RPMI8226 (cell line): Measurements from ENCODE around the gene ADGRD1.

Experiments used
- DNase-seq: peaks from one replicate; pipeline ENCODE4 v3.0.0-alpha.2; 2015

The ADGRD1 gene

DNA sequence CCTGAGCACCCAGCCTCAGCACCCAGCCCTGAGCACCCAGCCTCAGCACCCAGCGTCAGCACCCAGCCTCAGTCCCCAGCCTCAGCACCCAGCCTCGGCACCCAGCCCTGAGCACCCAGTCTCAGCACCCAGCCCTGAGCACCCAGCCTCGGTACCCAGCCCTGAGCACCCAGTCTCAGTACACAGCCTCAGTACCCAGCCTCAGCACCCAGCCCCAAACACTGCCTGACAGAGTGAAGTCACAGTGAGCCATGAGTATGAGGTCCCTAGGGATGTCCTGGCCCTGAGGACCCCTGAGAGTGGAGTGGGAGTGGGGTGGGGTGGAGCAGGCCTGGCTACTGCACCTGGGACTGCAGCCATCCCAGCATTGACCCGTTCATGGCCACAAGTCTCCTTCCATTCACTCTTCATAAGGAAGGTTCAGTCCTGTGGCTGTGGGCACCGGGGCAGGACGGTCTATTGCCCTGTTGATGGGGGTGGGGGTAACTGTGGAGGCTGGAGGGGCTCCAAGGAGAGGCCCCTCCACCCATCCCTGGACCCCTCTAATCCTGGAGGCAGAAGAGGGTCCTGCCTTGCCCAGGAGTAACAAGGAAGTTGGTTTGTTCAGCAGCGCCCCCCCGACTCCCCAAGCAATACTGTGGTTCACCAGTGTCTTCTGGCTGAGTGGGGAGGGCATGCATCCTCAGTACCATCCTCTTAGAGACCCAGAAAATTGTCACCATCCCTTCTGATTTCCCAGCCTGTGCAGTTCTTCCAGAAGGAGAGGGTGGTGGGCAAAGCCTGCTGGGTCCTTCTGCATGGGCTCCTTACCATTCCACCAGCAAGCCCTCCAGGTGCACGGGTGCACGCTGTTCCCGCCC is 140.5 kb downstream of the ADGRD1 start:
- no peak for DNase-seq

DNA sequence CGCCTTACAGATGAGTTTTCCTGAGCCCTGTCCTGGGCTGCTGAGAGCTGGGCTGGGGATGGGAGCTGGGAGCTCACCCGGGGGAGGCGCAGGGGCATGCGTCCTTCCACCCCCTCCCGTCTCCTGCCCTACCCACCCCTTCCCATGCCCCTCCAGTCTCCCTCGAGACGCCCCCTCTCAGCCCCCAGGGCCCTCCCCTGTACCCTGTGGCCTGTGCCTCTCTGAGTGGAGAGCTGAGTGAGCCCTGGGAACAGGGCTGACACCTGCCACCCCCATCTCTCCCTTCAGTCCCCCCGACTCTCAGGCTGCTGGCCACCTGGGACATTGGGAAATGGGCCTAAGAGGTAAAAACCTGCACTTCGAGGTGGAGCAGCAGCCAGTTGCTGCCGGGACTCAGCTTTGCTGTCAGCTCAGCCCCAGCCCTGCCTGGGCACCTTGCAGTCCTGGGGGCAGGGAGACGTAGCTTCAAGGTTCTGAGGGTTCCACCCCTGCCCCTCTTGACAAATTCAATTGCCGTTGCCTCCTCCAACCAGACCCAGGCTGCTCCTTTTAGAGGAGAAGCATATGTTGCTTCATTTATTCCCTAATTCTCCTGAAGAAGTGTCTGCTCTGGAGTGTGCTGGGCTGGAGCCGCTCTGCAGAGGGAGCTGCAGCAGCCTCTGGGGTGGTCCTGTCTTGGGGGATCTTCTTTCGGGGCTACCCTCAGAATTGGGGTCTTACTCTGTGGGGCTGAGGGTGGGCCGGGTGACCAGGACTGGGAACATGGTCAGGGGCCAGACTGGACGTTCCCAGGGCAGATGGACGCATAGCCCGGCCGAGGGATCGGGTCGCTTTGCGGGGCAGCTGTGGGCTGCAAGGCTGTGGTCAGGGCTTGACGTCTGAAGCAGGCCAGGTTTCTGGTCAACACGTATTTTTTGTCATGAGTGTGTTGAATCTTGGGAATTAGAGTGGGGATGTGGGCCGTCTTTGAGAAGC is 141.4 kb downstream of the ADGRD1 start:
- DNase-seq, result no peak

DNA sequence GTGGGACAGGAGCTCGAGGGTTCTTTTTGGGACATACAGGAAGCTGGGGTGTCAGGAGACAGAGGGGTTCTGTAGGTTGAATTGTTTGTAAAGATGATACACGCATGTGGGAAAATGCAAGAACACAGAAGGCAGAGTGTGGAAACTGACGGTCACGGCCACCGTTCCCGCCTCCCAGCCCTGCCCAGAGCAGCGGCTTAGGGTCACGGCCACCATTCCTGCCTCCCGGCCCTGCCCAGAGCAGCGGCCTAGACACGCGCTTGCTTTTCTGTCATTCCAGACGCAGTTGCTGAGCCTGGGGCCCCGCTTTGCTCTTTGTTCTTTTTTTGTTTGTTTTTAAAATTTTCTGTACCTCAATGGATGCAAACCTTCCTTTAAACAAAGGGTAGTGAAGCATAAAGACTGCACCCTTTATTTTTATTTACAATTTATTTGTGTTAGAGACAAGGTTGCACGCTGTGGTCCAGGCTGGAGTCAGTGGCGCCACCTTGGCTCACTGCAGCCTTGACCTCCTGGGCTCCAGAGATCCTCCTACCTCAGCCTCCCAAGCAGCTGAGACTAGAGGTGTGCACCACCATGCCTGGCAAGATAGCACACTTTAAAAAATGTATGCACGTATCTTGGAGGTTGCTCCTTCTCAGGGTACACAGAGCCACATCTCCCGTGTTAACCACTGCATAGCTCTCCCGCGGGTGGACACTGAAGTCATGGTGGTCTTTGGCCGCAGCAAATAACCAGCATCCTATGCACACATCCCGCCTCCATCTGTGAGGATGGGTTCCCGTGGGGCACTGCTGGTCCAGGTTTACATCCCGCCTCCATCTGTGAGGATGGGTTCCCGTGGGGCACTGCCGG is 142.3 kb downstream of the ADGRD1 start:
- DNase-seq, result no peak

DNA sequence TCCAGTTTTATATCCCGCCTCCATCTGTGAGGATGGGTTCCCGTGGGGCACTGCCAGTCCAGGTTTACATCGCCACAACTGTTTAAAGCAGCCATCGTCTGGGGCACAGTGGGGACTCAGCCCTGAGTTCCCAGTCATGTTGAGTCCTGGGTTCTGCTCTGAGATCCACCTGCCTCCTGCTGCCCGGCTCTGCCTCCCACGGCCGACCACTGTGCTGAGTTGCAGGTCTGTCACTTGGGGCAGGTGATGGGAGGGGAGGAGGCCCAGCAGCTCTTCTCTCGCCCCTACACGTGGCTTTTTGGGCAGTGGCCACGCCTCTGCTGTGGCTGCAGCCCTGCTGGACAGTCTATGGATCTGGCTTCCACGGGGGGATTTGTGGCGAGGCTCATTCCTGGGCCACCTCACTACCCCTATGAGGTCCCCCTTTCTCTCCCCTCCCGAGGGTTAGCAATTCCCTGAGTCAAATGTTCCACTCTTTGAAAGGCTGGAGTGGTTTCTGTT is 143.0 kb downstream of the ADGRD1 start:
- no peak for DNase-seq

DNA sequence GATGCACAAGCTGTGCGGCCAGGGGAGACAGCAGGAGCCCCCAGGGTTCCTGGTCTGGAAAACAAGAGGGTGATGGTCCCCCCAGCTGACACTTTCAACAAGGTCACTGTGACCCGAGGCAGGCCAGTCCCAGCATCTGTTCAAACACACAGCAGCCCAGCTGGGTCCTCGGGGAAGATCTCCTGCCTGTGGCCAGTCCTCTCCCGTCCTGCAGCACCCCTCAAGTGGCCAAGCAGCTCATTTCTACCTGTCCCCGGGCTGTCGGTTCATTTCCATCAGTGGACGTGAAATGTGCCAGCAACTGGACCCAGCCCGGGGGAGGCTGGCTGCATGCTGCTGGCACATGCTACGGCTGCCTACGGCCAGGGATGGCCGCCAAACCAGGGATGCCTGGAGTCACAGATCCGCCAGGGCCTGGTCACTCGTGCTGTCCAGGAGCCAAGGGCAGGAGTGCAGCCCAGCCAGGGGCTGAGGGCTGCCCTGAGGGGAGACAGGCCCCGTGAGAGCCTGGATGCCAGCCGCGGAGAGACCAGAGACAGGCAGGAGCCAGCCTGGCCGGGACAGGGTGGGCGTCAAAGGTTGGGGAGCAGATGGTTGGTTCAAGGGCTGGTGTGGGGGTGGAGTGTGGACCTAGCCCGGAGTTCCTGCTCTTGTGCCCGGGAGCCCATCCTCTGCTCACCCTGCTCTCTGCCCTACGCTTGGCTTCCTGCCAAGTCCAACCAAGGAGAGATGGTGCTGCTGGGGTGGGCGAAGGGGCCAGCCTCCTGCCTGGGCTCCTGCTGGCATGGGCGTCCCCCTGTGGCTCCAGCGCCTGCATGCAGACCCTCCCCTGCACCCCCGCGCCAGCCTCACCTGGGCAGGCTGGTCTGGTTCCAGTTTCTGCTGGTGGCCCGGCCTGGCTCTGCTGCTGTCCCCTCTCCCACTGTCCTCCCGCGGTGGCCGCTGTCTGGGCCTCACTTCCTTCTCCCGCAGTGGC is 143.8 kb downstream of the ADGRD1 start:
- DNase-seq, result no peak

DNA sequence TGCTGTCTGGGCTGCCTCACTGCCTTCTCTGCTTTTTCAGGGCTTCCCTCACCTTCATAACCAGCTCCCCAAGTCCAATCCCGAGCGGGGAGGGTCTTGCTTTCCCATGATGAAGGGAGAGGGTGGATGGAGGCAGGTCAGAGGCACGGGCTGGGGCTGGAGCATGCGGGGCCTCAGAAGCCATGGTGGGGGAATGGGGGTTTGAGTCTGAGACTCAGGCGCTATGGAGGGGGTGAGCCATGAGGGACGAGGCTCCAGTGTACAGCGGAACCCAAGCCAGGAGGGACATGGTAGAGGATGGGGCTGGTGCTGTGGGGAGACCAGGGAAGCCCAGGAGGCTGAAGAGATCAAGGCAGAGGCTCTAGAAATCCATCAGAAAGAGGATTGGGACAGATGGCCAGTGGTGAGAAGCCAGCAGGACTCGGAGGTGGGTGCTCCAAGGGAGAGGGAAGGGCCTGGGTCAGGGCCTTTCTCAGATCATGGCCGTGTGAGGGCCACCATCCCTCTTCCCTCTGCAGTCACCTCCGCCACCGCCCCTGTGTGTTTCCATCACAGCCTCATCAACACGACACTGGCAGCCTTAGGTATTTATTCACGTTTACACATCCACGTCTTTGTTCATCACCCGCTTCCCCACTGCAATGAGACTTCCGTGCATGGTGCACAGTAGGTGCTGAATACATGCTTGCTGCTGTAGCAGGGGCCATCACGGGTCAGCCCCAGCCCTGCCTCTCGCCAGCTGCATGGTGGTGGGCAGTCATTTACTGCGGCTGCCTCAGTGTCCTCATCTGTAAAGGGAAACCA is 144.7 kb downstream of the ADGRD1 start:
- DNase-seq, result no peak

DNA sequence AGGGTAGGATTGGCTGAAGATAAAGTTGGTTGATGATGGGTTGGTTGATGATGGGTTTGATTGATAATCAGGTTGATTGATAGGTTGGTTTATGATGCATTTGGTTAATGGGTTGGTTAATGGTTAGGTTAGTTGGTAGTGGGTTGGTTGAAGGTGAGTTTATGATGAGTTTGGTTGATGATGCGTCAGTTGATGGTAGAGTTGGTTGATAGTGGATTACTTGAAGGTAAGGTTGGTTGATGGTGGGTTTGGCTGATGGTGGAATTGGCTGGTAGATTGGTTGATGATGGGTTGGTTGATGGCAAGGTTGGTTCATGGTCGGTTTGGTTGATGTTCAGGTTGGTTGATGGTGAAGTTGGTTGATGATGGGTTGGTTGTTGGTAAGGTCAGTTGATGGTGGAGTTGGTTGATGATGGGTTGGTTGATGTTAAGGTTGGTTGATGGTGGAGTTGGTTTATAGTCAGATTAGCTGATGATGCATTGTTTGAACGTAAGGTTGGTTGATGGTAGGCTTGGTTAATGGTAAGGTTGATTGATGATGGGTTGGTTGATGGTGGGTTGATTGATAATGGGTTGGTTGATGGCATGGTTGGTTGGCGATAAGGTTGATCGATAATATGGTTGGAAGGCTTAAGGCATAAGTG is 146.4 kb downstream of the ADGRD1 start:
- no peak for DNase-seq

DNA sequence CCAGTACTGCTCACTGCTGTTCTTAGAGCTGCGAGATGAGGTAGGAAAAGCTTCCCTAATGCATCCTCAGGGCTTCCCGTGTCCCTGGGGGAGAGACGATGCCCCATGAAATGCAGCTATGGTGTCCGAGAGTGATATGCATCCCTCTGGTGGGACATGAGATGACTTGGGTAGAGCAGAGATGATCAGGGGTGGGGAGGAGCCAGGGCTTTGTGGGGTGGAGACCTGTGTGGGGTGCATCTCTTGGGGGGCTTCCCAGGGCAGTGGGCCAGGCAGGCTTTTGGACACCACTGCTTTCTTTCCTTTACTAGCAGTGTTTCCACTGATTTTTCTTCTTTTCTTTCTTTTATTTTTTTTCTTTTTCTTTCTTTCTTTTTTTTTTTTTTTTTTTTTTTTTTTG is 147.3 kb downstream of the ADGRD1 start:
- no peak for DNase-seq

DNA sequence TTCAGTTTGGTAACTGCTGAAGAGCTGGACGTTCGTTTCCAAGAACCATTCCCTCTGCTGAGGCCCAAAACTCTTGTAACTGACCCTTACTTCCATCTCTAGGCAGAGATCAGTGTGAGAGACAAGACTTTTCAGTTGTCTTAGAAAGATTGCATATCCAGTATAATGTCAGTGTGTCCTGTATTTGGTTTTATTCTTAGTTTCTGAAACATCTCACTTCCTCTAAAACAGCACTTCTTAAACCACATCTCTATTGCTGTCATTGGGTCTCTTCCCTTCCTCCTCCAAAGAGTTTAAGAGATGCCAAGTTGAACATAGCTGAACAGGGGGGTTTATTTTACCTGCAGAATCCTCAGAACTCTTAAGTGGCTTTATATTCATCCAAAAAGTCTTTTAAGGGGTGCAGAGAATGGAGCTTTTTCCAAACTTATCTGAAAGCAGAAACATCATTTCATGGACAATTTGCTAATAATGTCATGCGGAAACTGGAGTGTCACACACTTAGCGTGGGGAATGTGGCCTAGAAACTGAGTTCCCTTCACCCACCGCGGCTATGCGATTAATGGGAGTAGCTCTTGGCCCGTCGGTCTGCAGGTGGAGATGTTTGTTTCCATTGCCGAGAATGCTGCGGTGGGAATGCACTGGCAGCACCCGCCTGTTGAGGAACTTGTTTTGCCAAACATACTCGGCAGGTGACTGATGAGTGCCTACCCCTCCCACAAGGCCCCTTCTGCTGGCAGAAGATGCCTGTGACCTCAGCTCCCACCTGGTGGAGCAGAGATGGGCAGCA is 148.2 kb downstream of the ADGRD1 start:
- peak; percentile 33 for DNase-seq

DNA sequence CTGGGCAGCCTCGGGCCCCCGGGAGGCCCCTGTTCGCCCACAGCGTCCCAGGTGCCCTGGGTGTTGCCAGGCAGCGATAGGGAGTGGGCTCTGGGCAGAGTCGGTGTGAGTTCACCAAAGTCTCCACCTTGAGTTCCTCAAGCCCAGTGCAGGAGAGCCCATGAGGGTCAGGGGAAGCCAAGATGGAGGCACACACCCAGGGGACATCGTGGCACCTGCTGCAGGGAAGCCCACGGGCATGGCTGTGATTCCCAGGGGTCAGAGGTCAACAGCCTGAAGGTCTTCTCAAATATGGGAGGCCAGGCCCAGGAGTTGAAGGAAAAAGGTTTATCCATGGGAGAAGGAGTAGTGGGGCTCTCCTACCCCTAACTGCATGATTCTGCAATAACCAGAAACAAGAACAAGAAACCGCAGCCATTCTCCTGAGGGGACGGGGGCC is 148.8 kb downstream of the ADGRD1 start:
- no peak for DNase-seq

DNA sequence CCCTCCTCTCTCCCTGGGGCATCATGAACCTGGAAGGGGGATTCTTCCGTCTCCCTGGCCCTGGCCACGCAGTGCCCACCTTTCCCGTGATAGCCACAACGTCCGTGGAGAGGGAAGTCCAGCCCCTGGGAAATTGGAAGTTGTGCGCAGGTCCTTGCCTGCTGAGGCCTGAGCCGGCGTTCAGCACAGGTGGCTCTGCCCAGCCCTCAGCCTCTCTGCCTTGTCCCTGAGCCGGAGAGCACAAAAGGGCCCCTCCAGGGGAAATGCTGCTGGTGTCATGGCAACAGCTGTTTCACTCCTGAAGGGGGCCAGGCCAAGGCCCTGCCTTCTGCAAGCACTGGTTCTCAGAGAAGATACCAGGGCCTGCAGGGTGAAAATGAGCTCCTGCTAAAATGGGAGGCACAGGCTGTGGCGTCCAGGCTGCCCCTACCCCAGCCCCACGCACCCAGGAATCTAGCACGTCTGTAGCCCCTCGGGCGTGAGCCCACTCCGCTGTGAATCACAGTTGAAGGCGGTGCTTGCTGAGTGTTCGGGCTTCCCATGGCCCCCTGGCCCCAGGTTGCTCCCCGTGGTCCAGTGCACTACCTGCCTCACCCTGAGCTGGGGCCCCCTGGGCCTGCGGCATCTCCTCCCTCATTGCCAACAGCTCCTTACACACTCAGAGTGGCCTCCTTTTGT is 149.4 kb downstream of the ADGRD1 start:
- no peak for DNase-seq

DNA sequence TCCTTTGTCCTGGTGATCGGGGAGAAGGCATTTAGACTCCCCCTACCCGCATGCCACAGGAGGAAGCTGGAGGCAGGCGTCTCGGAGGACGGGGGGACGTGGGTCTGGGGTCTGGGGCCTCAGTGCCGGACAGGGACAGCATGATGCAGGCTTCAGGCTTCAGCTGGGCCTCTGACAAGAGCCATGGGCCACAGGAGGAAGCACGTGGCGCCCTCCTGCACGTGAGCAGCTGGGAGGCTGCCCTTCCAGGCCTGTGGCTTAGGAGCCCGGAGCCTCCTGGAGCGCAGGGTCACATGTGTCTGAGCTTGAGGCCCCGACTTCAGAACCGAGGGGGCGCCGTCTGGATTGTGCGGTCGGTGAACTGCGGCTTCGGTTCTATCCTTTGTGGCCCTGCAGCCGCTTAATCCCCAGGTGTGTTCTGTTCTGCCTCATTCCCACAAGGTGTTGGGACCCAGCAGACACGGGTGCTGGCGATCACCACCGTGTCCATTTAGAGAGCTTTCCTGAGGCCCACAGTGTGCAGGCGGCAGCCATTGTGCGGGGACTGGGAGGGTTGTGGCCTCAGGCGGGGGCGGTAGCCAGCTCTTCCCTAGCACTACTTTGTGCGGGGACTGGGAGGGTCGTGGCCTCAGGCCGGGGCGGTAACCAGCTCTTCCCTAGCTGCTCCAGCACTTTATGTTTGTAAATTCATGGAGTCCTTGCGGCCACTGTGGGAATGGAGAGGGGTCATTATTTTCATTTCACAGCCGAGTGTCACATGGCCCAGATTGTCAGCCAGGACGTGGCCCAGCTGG is 150.2 kb downstream of the ADGRD1 start:
- no peak for DNase-seq

DNA sequence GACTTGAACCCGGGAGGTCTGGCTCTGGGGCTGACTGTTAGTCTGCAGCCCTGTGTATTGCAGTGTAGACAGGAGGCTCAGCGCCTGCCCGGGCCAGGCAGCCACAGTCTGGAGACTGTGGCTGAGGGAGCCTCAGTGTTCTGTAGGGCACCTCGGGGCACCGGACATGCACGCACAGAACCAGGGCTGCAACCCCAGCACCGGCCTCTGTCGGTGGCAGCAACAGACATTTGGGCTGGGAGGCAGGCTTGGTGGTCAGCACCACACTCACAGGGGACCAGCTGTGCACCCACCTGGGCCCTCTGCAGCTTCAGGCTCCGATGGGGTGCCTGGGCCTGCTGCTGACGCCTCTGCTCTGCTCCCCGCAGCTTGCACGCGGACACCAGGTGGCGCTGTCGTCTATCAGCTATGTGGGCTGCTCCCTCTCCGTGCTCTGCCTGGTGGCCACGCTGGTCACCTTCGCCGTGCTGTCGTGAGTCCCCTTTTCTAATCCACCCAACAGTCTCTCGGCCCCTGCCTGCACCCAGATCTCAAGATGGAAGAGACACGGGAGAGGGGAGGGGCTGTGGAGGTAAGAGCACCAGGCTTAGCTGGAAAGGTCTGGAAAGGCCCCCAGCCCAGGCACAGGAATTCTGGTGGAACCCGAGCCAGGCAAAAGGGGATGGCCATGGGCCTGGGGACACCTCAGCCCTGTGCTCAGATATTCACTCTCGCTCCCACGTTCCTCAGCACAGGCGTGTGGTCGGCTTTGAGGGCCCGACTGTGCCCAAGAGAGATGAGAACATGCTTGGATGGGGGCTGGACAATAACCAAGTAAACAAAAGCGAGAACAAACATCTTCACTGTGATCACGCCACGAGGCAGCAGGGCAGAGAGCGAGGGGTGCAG is 151.0 kb downstream of the ADGRD1 start:
- peak; percentile 77 for DNase-seq

DNA sequence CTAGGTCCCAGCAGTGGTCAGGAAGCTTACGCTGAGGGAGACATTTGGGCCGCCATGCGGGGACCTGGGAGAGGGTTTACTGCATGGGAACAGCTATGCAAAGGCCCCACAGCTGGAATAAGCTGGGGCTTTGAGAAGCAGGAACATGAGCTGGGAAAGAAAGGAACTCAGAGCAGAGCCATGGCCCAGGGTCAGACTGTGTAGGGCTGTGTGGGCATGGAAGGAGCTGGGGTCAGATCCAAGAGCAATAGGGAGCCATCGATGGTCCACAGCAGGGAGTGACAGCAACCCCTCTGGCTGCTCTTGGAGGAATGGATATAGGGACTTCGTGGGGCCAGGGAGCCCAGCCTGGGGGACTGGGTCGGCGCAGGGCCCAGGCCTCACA is 151.6 kb downstream of the ADGRD1 start:
- no peak for DNase-seq

DNA sequence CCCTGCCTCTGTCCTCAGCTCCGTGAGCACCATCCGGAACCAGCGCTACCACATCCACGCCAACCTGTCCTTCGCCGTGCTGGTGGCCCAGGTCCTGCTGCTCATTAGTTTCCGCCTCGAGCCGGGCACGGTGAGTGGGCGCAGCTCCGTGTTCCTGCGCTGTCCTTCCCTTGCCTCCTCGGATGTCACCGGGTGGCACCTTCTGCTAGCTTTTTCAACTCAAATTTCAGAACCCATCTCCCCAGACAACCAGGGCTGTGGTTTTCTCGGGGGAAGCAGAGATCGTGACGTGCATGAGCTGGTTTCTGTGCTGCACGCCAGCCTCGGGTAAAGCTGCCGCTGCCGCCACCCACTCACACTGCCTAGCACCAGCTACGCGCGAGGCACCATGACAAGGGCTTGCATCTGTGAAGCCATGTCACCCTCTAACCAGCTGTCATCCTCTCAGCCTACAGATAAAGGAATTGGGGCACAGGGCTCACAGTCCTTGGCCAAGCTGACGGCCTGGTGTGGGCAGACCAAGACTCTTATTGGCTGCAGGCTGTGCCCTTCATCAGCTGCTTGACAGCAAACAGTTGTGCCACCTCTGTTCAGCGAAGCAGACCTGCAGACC is 152.1 kb downstream of the ADGRD1 start:
- no peak for DNase-seq

DNA sequence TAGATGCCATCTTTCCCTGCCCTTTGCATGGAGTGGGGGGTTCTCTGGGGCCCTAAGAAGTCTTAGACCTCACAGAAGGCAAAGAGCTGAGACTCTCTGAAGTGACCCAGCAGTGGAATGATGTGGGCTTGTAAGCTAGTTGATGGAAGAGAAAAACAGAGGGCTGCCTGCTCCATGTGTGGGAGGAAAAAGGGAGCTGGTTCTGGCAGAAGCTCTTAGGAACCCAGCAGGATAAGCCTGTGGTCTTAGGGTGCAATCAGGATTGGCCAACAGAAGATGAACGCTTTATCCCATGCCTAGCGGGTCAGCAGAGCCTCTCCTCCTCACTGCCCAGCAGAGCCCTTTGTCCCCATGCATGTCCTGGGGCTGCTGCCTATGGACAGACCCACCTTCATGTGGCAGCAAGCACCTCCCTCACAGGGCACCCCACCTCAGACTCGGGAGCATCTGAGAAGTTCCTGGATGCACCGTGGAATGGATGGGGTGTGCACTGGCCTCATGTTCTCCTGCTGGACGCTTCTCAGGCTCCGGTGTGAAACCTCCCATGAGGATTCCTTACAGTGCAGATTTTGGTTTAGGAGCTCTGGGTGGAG is 152.7 kb downstream of the ADGRD1 start:
- no peak for DNase-seq
